ENCODE results near the gene C1QTNF9.
"Not testable (repeated sequence)": the region's sequence is repeated elsewhere in the genome, so short reads cannot be mapped to it uniquely, and the experiment has no call there.

The C1QTNF9 gene, protein sequence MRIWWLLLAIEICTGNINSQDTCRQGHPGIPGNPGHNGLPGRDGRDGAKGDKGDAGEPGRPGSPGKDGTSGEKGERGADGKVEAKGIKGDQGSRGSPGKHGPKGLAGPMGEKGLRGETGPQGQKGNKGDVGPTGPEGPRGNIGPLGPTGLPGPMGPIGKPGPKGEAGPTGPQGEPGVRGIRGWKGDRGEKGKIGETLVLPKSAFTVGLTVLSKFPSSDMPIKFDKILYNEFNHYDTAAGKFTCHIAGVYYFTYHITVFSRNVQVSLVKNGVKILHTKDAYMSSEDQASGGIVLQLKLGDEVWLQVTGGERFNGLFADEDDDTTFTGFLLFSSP

DNA sequence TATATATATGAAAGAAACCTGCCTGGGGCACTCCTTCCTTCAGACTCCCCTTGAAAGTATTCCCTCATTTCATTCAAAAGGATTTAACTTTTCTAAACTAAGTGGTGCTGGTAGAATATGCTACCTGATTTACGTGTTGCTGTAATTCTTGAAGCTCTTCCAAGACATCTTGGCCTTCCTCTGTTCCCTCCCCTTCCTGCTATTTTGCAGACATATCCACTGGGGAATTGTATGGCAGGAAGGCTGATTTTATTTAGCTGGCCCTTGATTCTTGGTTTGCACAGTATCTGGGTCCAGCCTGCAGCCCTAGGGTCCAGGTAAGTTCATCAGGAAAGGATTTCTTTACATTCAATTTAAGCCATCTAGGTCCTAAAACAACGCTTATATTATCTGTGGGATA, at the start of gene C1QTNF9:
C1QTNF9 (plus strand) TSS at position 281 of the 400 bp plus-strand sequence. CDS start 6,424 bp downstream, outside the sequence.
- not testable (repeated sequence) for DNase-seq (ENCODE audit: extremely low read depth in 1 of 2, low read depth in 1 of 2)

DNA sequence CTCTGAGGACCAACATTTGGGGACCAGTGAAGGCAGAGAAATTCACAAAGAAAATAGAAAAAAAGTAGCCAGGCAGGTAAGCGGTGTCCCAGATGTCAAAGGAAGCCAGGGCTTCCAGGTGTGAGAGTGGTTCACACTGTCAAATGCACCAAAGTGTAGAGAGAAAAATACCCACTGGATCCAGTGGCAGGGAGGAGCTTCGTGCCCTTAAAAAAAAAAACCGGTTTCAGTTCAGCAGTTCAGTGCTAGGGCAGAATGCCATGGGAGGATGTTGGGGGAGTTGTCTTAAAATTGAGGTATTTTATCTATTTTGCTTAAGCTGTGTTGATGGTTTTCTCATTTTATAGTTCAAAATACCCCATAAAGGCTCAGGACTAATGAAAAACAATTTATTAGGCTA, 47.8 kb upstream of the C1QTNF9 start:
- DNase-seq (ENCODE audit: extremely low read depth in 1 of 2, low read depth in 1 of 2), result no peak

DNA sequence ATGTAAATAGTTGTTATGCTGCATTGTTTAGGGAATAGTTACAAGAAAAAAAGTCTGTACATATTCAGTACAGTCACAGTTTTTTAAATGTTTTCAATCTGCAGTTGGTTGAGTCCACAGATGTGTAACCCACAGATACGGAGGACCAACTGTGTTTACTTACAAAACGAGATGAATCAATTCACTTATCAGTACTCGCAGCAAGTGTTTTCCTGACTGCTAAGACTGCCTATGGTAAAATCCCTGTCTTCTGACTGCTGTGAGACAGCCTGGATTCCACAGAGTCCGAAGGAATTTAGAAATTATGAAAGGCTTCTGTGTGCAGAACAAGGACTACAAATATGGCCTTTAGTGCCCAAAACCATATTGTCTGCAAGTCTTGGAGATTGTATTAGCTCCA, 45.7 kb upstream of the C1QTNF9 start:
- DNase-seq (ENCODE audit: extremely low read depth in 1 of 2, low read depth in 1 of 2), result no peak

DNA sequence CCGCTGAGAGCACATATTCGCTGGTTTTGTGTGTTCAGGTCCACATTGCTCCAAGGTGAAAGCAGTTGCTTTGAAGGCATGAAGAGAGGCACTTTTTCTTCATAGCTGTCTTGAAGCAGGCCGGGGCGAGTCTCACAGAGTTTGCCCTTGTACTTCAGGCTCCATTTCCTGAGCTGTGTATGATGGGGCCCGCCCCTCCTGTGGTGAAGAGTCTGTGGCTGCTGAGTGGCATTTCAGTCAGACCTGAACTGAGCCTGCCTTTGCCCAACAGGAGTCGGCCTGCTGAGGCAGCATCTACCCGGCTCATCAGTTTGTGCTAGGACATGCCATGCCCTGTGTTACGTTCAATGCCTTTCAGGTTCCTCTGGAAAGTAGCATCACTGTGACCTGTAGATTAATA, 44.4 kb upstream of the C1QTNF9 start:
- DNase-seq (ENCODE audit: extremely low read depth in 1 of 2, low read depth in 1 of 2), result peak; percentile 55 to 63

DNA sequence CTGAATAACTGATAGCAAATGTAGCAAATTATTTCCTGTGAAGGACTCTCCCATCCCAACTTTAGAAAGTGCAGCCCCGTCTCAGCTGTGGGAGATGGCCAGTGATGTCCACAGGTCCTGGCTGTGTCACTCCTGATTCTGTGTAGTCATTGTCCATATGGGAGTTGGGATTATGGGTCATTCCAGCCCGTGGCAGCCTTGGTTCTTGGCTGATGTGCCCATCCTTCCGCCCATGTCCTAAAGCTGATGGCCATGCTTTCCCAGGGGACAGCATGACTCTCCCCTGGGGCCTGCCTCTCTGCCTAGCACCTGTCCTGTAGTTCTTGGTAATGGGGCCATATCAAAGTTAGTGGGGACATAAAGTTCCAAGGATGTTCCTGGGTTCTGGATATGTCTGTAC, 43.9 kb upstream of the C1QTNF9 start:
- DNase-seq (ENCODE audit: extremely low read depth in 1 of 2, low read depth in 1 of 2), result no peak

DNA sequence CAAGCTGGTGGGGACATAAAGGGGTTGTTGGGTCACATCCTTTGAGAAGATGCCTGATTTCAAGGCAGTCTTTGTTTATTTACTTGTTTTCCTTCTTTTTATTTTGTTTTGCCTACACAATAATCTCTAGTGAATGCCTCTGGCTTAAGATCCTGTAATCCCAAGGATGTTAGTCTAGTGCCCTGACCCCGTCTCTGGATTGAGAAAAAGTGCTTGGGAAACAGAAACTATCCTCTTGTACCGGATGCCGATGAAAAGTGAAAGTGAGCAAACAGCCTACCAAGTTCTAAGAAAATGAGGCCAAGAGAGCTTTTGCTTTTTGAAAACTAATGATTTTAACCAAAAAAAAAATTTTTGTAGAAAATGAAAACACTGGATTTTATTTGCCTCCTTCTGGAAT, 42.1 kb upstream of the C1QTNF9 start:
- no peak for DNase-seq (ENCODE audit: extremely low read depth in 1 of 2, low read depth in 1 of 2)

DNA sequence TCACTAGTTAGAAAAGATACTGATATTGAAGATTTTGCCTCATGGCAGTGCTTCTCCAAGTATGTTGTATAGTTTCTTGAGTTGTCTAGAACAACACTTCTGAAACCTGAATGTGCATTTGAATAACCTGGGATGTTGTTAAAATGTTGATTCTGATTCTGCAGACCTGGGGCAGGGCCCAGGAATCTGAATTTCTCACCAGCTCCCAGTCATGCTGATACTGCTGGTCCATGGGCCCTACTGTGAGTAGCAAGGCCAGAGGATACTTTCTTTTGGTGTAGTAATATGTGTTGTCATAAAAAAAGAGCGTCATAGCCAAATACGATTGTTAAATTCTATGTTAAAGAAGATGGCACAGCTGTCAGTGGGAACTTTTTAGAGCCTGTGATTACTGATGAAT, 41.6 kb upstream of the C1QTNF9 start:
- DNase-seq (ENCODE audit: extremely low read depth in 1 of 2, low read depth in 1 of 2), result no peak

DNA sequence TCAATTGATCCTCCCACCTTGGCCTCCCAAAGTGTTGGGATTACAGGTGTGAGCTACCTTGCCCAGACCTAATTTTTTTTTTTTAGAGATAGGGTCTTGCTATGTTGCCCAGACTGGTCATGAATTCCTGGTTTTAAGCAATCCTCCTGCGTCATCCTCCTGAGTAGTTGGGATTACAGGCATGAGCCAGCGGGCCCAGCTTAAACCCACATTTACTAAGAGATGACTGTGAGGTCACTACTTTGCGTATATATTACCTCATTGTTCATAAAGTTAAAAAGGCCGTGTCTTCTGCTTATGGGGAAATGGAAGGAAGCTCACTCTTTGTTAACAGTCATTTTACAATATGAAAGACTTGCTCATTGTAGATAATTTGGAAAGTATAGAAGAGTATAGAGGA, 39.6 kb upstream of the C1QTNF9 start:
- no peak for DNase-seq (ENCODE audit: extremely low read depth in 1 of 2, low read depth in 1 of 2)

DNA sequence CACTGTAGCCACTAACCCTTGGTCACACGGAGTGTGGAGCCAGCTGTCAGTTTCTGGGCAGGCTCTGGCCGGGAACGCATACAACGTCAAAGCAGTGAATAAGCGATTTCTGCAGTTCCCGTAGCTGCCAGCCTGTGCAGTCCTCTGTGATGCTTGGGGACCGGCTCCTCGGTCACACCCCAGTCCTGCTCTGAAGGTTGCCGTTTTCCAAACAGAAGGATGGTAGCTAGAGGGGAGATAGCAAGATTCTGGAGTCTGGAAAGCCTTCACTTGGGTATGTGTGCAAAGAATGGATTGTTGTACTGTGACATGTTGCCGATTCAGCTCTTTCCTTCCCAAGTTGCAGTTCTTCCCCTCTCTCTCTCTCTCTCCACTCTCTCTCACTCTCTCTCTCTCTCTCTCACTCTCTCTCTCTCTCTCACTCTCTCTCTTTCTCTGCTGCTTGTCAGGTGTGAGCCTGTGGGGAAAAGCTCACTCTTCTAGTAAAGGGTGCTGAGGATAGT, 38.7 kb upstream of the C1QTNF9 start:
- no peak for DNase-seq (ENCODE audit: extremely low read depth in 1 of 2, low read depth in 1 of 2)

DNA sequence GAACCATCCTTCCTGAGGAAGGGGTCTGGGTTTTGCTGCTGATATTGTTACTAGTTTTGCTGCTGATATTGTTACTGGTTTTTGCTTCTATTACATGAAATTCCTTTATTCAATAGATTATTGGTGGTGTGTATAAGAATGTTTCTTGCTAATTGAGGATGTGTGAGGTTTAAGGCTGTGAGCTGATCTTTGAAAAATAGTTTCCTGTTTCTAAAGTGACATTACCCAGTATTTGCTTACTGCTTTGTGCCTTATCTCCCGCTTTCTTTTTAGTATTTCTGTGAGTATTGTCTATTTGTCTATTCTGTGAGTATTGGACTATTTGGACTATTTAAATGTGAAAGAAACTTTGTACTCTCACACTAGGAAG, 38.2 kb upstream of the C1QTNF9 start:
- DNase-seq (ENCODE audit: extremely low read depth in 1 of 2, low read depth in 1 of 2), result no peak

DNA sequence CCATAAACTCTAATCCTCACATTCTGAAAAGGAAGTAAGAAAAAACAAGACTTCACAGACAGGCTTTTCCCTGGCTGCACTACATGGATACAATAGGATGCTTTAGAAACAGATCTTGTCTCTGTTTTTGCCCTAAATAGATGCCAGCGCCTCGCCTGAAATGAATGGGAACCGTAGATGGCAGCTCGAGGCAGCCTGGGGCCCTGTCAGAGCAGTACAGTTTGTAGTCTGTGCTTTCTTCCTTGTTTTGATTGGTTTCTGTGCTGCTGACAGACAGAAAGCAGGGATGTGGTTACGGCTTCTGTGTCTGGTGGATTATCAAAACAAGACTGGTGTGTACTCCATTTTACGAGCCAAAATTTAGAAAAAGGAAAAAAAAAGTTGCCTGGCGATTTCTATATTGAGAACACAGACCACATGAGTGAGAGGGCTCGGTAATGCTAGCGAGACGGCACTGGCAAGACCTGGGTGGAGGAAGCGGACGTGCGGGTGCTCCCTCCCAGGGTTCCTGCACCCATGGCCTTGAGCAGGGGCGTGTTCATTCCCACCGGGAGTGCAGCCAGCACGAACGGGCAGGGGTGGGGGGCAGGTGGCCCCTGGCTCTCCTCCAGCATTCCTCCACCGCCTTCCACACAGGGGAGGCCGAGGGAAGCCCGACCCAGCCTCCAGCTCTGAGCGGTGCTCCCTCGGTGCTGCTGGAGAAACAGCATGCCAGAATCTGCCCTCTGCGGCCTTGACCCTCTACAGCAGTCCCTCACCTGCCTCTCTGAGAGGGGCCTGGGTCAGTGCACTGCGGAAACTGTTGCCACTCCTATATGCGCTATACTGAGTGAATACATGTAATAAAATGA, 37.6 kb upstream of the C1QTNF9 start:
- DNase-seq (ENCODE audit: extremely low read depth in 1 of 2, low read depth in 1 of 2), result peak in 1 of 2 donors; percentile 42

DNA sequence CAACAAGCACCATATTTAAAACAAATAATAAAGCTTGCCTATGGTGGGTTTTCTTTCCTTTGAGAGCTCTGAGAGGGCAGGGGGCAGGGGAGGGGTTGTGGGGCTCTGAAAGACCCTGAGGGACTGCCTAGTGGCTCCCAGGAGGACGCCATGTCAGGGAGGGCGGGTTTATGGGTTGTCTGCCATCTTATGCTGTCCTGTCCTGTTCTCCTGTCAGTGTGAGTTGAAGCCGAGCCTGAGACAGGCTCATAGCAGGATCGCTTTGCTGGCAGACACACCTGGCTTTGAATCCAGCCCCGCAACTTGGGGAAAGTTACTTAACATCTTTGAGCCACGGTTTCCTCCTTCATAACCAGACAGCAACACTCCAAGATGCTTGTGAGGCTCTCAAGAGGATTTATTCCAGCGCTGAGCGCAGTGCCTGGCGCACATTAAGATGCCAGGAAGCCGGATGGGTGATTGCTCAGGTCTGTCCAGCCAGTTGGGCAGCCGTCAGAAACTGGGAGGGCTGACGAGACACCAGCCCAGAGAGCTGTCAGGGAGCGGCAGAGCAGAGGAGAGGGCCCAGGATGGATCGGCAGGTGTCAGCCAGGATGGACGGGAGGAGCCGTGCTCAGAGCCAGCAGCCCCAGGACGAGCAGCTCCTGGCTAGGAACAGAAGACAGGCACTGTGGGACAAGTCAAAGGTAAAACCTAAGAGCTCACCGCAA, 36.8 kb upstream of the C1QTNF9 start:
- DNase-seq (ENCODE audit: extremely low read depth in 1 of 2, low read depth in 1 of 2), result no peak

DNA sequence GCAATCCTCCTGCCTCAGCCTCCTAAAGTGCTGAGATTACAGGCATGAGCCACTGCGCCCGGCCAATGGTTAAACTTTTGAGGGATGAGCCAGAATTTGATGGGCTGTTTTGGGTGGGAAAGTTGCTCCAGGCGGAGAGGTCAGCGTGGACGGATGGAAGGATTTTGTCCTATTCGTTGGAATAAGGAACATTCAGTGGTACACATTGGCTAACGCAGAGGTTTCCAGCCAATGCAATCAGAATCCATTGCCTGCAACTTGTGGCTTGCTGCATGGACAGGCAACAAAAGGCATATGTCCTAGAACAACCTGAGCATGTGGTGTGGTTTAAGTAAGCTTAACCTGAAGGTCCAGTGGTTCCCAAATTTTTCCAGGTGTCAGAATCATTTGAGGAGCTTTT, 35.5 kb upstream of the C1QTNF9 start:
- DNase-seq (ENCODE audit: extremely low read depth in 1 of 2, low read depth in 1 of 2), result no peak

DNA sequence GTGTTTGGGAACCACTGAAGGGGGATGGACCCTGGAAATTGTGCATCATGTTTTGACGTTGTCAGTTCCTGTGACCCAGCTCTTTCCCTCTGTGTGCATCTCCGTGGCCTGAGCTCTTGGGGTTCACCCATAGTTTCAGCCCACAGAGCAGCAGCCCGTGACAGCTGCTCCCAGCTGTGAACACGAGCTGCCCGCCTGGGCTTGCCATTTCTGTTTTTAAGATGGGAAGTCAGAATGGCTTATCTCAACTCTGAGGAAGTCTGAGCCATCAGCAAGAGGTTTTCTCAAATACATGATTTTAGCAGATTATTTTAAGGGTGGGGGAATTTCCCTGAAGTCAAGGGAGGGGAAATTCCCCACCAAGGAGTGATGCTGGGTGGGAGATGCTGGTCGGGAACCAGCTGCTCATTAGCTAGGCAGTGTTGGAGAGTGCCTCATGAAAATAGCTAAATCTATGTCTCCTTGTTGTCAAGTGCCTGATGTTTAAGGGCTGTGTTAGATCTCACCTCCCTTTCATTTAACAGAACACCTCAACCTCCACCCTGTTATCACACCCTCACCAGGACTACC, 34.8 kb upstream of the C1QTNF9 start:
- DNase-seq (ENCODE audit: extremely low read depth in 1 of 2, low read depth in 1 of 2), result no peak

DNA sequence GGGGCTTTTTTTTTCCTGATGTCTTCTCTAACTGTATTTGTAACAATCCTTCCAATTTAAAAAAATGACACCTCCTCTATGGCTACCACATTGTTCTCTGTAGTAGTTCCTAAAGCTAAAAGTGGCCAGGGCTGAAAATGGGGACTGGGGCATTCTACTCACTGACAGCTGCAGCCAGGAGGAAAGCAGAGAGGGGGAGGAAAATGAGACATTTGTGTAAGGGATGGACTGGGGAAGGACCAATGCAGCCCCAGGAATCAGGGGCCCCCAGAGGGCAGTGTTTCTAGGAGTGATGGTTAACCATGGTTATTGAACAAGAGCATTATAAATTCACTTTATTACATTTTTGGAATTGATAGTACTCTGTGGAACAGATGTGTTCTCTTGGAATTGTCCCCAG, 34.3 kb upstream of the C1QTNF9 start:
- no peak for DNase-seq (ENCODE audit: extremely low read depth in 1 of 2, low read depth in 1 of 2)

DNA sequence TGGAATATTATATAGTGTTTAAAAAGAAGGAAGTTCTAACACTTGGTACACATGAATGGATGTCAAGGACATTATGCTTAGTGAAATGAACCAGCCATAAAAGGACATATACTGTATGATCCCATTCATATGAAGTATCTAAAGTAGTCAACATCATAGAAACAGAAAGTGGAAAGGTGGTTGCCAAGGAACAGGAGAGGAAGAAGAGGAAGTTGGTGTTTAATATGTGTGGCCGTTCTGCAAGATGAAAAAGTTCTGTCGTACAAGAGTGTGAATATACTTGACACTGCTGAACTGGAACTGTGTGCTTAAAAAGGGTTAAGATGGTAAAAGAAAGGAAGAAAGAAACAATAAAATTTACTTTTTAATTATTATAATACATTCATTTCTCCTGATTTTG, 33.1 kb upstream of the C1QTNF9 start:
- no peak for DNase-seq (ENCODE audit: extremely low read depth in 1 of 2, low read depth in 1 of 2)

DNA sequence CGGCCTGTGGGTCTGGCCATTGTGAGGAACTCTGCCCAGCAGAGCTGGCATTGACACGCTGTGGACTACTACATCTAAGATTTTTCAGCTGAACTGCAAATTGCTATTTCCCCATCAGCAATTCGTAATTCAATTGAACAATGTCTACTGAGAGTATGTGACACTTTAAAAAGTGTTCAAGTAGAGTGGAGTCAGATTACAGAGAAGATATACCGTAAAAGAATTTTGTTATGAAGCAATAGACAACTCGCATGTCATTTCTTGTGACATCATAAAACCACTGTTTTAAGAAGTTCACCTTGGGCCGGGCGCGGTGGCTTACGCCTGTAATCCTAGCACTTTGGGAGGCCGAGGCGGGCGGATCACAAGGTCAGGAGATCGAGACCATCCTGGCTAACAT, 32.5 kb upstream of the C1QTNF9 start:
- no peak for DNase-seq (ENCODE audit: extremely low read depth in 1 of 2, low read depth in 1 of 2)

DNA sequence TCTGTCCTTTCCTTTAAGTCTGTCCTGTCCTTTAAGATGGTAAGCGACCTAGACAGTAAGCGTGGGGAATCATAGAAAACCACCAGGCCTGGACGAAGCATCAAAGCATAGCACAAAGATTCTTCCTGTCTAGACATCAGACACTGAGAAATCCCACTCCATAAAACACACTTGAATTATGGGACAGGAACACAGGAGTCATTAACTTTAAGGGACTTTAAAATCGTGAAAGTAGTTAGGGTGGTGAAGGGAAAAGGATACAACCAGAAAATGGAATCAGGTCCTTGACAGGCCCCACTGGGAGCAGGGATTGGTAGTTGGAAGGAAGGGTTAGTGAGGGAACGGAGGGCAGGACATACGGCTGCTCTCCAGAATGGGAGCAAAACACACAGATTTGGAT, 31.6 kb upstream of the C1QTNF9 start:
- no peak for DNase-seq (ENCODE audit: extremely low read depth in 1 of 2, low read depth in 1 of 2)

DNA sequence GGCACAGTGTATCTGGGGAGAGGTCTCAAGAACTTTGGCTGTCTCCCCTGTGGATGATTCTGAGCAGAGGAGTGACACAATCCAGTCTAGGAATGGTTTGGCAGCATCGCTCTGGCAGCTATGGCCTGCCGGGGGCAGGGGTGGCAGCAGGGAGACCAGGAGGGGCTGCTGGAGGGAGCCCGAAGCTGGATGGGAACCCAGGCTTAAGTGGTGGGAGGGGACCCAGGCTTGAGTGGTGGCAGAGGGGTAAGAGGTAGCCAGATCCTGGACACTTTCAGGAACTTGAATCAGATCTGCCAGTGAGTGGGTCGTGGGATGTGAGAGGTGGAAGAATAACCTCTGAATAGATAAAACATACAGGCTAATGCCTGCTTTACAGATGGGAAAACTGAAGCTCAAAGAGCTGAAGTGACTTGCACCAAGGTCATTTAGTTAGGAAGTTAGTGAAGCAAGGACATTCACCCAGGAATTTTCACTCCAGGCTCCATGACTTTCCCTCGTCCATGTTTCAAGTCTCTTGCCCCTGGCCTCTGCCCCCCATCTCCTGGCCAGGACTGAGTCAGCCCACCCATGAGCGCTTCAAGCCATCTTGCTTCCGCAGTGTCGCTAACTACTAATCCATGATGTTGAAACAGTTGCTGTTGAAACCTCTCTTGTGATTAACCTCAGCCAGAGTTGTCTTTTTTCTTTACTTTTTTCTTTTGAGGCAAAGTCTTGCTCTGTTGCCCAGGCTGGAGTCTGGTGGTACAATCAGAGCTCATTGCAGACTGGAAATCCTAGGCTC, 29.9 kb upstream of the C1QTNF9 start:
- DNase-seq (ENCODE audit: extremely low read depth in 1 of 2, low read depth in 1 of 2), result no peak

DNA sequence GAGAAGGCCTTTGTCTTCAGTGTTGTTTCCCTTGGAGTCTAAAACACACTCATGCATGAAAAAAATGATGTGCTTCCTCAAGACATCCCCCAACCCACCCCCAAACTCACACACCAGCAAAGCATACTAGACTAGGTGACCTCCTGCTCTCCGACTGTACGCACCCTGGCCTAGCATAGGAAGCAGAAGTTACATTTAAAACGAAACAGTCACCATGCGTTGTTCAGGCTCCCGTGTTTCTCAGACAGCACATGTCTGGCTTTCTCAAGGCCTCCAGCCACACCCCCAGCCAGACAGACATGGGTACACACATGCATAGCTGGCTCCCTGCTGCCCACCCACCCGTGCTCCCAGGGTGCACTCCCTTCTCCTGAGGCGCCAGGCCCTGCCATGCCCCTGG, 28.7 kb upstream of the C1QTNF9 start:
- no peak for DNase-seq (ENCODE audit: extremely low read depth in 1 of 2, low read depth in 1 of 2)
